ENCODE data around the gene CARM1. TPM values are rescaled to one million over a fixed set of nuclear protein-coding genes. Genes with fewer than 3 reads are reported as not detected.
"Not testable (repeated sequence)": the region's sequence is repeated elsewhere in the genome, so short reads cannot be mapped to it uniquely, and the experiment has no call there.

The CARM1 gene
- polyA plus RNA-seq (ENCODE audit: insufficient read length in 3 of 3) = 10 to 100 TPM; 37.2 to 46.1 (median 37.6) TPM

DNA sequence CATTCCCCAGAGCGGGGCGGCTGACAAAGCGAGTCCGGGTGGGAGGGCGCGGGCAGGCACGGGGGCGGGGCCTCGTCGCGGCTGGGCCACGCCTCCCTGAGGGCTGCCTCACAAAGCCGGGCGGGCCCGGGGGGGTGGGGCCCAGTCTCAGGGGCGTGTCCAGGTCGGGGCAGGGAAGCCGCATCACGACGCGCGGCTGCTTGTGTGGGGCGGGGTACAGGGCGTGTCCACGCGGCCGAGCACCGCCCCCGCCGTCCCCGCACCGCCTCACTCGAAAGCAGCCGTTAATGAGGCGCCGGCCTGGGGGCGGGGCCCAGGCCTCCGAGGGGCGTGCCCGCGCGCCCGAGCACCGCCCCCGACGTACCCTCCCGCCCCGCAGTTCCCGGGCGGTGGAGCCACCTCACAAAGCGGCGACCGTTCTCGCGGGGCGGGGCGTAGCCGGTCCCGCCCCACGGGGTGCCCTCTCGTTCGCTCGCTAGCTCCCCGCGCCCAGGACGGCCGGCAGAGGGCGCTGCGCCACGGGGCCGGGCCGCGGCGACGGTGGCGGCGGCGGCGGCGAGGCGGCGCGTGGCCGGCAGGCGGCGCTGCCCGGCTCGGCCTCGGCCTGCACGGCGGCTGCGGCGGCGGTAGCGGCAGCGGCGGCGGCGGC is at the start of gene CARM1:
TSS of gene CARM1 (plus strand) at position 599 of the 649 bp plus-strand sequence. CDS start 150 bp downstream, outside the sequence.
- peak; percentile 83 to 94 (median 94) for DNase-seq (ENCODE audit: low read depth in 3 of 3, low spot score in 2 of 3)

DNA sequence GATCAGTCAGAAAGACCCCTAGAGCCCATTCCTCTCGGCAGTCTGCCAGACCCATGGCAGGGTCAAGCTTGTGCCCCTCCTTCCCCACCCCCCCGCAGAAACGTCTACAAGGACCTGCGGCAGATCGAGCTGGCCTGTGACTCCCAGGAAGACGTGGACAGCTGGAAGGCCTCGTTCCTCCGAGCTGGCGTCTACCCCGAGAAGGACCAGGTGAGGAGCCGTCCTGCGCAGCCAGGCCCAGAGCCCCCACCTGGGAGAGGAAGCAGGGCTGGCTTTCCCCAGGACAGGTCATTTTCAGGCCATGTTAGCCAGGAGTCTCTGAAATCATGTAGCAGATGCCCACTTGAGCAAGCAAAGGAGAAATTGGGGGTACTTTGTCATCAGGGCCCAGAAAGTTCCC is 47.7 kb upstream of the CARM1 start:
- DNase-seq (ENCODE audit: low read depth in 3 of 3, low spot score in 2 of 3) = no peak

DNA sequence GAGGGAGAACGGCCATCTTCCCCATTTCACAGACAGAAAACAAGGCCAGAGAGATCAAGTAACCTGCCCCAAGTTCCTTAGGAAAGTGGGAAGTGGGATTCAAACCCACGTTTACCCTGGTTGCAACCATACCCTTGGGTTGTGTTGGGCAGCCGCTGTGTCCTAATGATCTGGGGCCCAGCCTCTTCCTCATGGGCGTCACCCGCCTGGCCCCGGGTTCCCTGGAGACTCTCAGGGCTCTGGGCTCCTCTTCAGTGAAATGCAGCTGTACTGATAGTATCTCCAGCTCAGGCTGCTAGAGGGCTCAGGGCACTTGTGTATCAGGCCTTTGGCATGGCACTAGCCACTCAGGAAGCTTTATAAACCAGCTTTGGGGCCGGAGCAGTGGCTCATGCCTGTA is 45.1 kb upstream of the CARM1 start:
- DNase-seq (ENCODE audit: low read depth in 3 of 3, low spot score in 2 of 3) = no peak

GRCh38 chr19:10826846-10827245 is 44.5 kb upstream of the CARM1 start:
- DNase-seq (ENCODE audit: low read depth in 3 of 3, low spot score in 2 of 3) = no peak

DNA sequence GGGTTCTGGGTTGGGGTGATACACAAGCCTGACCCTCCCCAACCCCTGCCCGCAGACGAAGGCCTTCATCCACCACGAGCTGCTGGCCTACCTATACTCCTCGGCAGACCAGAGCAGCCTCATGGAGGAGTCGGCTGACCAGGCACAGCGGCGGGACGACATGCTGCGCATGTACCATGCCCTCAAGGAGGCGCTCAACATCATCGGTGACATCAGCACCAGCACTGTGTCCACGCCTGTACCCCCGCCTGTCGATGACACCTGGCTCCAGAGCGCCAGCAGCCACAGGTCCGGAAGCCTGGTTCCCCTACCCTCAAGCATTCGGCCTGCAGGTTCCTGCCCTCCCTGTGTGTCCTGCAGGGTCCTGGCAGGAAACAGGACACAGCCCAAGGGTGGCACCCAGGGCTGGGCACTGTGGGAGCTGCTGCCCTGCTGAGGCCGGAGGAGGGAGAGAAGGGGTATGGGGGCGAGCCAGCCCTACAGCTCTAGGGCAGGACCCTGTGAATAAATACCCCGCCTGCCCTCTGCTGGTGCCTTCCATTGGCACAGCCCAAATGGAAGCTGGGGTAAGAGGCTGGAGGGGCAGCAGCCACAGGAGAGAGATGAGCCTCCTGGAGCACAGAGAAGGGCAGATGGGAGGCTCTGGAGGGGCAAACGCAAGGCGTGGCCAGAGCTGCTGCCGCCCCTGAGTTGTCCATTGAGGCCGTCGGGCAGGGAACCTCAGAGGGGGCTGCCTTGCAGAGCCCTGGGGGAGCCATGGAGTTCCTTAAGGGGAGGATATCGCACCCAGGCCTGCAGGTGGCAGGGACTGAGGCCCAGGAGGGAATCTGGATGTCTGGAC is 42.2 kb upstream of the CARM1 start:
- DNase-seq (ENCODE audit: low read depth in 3 of 3, low spot score in 2 of 3) = no peak

DNA sequence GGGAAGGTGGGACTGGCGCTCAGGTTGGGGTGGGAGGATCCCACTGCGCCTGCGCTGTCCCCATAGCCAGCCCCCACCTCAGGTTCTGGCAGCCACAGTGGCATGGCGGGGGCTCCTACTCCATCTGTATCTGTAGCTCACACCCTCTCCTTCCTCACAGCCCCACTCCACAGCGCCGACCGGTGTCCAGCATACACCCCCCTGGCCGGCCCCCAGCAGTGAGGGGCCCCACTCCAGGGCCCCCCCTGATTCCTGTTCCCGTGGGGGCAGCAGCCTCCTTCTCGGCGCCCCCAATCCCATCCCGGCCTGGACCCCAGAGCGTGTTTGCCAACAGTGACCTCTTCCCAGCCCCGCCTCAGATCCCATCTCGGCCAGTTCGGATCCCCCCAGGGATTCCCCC is 41.4 kb upstream of the CARM1 start:
- no peak for DNase-seq (ENCODE audit: low read depth in 3 of 3, low spot score in 2 of 3)

GRCh38 chr19:10830370-10830769 is 41.0 kb upstream of the CARM1 start:
- no peak for DNase-seq (ENCODE audit: low read depth in 3 of 3, low spot score in 2 of 3)

GRCh38 chr19:10830931-10831779 is 40.2 kb upstream of the CARM1 start:
- no peak for DNase-seq (ENCODE audit: low read depth in 3 of 3, low spot score in 2 of 3)

GRCh38 chr19:10831987-10832938 is 39.1 kb upstream of the CARM1 start:
- no peak for DNase-seq (ENCODE audit: low read depth in 3 of 3, low spot score in 2 of 3)

GRCh38 chr19:10832939-10833296 is 38.4 kb upstream of the CARM1 start:
- no peak for DNase-seq (ENCODE audit: low read depth in 3 of 3, low spot score in 2 of 3)

GRCh38 chr19:10835089-10835753 is 36.1 kb upstream of the CARM1 start:
- no peak for DNase-seq (ENCODE audit: low read depth in 3 of 3, low spot score in 2 of 3)

DNA sequence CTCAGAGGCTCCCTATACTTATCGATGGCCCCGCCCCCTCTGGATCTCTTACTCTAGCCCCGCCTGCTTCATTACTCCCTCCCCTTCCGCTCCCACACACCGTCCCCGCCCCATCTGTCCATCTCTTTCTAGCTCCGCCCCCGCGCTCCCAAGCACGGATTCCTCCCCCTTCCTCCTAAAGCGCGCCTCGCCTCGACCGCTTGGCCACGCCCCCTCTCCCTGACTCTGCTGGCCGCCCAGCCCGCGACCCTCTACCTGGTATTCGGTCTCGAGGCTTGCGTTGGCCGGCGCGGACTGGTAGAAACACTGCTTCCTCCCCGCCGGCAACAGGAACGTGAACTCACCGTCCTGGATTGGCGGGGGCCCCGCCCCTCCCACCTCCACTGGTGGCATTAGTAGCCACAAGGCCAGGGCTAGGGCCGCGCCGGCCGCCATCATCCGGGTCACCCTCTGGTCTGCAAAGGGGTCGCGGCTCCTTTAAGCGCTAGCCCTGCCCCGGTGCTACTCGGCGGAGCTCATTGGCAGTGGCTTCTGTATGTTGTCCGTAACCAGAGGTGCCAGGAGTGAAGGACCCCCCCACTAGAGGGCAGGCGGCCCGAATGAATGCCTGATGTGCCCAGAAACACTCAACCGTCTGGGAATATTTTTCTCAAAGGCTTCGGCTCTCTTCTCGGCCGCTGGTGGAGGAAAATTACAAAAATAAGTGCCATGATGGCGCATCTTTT is 35.4 kb upstream of the CARM1 start, which contains the start of gene TMED1:
TSS of gene TMED1 (minus strand) at position 459 of the 725 bp plus-strand sequence. CDS start at position 438, 21 bp downstream.
- peak; percentile 93 to 98 (median 98) for DNase-seq (ENCODE audit: low read depth in 3 of 3, low spot score in 2 of 3)

DNA sequence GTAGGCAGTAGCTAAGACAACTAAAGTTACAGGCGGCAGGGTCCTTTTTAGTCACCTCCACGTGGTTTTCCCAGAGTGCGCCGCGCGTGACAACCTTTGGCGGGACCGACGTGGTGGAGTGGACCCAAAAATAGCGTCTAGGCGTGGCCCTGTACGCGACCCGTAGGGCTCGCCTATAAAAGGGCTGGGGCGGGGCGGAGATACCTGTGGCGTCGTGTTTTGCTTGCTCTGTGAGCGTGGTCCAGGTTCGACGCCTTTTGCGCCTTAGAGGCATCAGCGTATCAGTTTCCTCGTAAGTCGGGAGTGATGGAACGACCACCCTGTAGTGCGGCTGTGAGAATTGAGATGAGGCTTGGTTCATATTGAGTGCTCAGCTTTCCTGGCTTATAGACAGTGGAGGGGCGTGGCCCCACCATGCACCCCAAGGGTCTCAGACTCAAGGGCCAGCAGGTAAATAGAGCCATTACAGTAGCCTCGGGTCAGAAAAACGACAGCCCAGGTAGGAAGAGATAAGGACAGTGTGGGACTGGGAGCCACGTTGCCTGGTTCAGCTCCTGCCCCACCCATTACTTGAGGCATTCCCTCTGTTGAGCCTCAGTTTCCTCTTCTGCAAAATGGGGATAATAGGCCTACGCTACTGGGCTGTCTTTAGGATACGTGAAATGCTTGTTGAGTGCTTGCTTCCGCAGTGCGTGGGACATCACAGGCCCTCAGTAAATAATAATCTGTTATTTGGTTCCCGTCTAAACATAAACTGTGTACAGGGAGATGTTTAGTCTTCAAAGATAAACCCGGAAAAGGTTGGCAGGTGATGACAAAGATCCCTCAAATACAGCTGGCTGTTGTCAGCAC is 34.6 kb upstream of the CARM1 start:
- DNase-seq (ENCODE audit: low read depth in 3 of 3, low spot score in 2 of 3) = no peak

DNA sequence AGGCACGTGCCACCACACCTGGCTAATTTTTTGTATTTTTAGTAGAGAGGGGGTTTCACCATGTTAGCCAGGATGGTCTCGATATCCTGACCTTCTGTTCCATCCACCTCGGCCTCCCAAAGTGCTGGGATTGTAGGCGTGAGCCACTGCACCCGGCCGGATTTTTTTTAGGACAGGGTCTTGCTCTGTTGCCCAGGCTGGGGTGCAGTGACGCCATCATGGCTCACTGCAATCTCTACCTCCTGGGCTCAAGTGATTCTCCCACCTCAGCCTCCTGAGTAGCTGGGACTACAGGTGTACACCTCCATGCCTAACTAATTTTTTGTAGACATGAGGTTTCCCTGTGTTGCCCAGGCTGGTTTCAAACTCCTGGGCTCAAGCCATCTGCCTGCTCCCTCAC is 33.7 kb upstream of the CARM1 start:
- not testable (repeated sequence) for DNase-seq (ENCODE audit: low read depth in 3 of 3, low spot score in 2 of 3)

DNA sequence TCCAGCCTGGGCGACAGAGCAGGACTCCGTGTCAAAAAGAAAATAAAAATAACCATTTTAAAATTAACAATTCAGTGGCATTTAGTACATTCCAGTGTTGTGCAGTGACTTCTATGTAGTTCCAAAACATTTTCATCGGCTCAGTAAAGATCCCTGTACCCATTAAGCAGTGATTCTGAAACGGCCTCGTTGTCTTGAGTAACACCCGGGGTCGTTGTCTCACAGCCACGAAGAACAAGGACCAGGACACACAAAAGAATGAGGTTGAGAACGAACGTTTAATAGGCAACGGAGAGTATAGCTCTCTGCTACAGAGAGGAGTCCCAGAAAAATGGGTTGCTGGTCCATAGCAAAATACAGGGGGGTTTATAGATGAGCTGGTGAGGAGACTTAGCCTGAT is 33.0 kb upstream of the CARM1 start:
- no peak for DNase-seq (ENCODE audit: low read depth in 3 of 3, low spot score in 2 of 3)

DNA sequence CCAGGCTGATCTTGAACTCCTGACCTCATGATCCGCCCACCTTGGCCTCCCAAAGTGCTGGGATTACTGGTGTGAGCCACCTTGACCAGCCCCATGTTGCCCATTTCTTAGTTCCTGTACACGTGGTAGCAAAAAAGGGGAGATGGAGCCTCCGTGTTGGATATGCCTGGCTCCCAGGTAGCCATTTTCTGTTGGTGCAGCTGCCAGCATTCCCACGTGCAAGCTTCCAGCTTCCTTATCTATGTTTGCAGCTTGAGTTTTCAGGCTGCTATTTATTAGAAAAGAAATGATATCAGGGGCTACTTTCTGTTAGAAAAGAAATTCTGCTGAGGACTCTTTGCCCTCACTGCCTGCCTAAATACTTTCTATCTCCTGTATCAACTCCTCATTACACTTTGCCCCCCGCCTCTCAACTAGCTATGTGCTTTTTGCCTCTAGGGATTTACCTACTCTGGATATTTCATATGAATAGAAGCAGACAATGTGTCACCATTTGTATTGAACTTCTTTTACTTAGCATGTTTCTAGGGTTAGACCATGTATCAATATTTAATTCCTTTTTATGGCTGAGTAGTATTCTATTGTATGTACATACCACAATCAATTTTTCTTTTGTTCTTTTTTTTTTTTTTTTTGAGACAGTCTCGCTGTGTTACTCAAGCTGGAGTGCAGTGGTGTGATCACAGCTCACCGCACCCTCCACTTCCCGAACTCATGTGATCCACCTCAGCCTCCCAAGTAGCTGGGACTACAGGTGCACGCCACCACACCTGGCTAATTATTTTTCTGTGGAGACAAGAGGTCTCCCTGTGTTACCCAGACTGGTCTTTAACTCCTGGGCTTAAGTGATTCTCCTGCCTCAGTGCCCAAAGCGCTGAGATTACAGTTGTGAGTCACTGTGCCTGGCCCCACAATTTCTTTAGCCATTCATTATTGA is 32.0 kb upstream of the CARM1 start:
- DNase-seq (ENCODE audit: low read depth in 3 of 3, low spot score in 2 of 3) = no peak

- no peak for DNase-seq (ENCODE audit: low read depth in 3 of 3, low spot score in 2 of 3)
Observed at GRCh38 chr19:10842788-10843187, 28.6 kb upstream of the CARM1 start.

All from right renal cortex interstitium (tissue), 3 donors.